Measurements from ENCODE around the gene NAA20. TPM values are rescaled to one million over a fixed set of nuclear protein-coding genes. Genes with fewer than 3 reads are reported as not detected.

Gene NAA20
- total RNA-seq, 1 donor from 2014 or later = 38.9 TPM

- no peaks in the 10 kb centered on the region for H3K27me3 Mint-ChIP-seq (ENCODE audit: low read depth)
- peak overlapping the region; percentile 55 for H3K27ac Mint-ChIP-seq
- no peak for DNase-seq (ENCODE audit: low spot score in 2 of 2, unreplicated experiment in 2 of 2)
- H3K4me3 Mint-ChIP-seq = no peak overlapping the region
- H3K9me3 Mint-ChIP-seq = no peaks in the 10 kb centered on the region
- peaks cover 37% of the 10 kb centered on the region for H3K4me1 Mint-ChIP-seq
- H3K36me3 Mint-ChIP-seq = peaks cover 39% of the 10 kb centered on the region
- no peak for TF ChIP-seq CTCF (IDR thresholded peaks at IDR 0.05; ENCODE audit: unreplicated experiment)
Observed at GRCh38 chr20:19969507-19970255, 47.5 kb upstream of the NAA20 start.

GRCh38 chr20:19970256-19970765 lies 46.9 kb upstream of the NAA20 start:
- Mint-ChIP-seq H3K27ac (peak overlapping the region; percentile 55), H3K36me3 (peaks cover 34% of the 10 kb centered on the region), H3K4me1 (peaks cover 39% of the 10 kb centered on the region), H3K27me3 (ENCODE audit: low read depth) (no peaks in the 10 kb centered on the region), H3K4me3 (no peak overlapping the region), H3K9me3 (no peaks in the 10 kb centered on the region)
- no peak for TF ChIP-seq CTCF (IDR thresholded peaks at IDR 0.05; ENCODE audit: unreplicated experiment)
- no peak for DNase-seq (ENCODE audit: low spot score in 2 of 2, unreplicated experiment in 2 of 2)

- Mint-ChIP-seq H3K27me3 (ENCODE audit: low read depth) (no peaks in the 10 kb centered on the region), H3K27ac (no peak overlapping the region), H3K4me3 (no peak overlapping the region), H3K9me3 (no peaks in the 10 kb centered on the region), H3K36me3 (peaks cover 30% of the 10 kb centered on the region), H3K4me1 (peaks cover 47% of the 10 kb centered on the region)
- no peak for TF ChIP-seq CTCF (IDR thresholded peaks at IDR 0.05; ENCODE audit: unreplicated experiment)
- no peak for DNase-seq (ENCODE audit: low spot score in 2 of 2, unreplicated experiment in 2 of 2)
Observed at GRCh38 chr20:19971116-19971515, 46.0 kb upstream of the NAA20 start.

- Mint-ChIP-seq H3K4me1 (peaks cover 54% of the 10 kb centered on the region), H3K9me3 (no peaks in the 10 kb centered on the region), H3K4me3 (peak overlapping the region; percentile 60), H3K27ac (peak overlapping the region; percentile 98), H3K36me3 (peaks cover 37% of the 10 kb centered on the region), H3K27me3 (ENCODE audit: low read depth) (no peaks in the 10 kb centered on the region)
- no peak for DNase-seq (ENCODE audit: low spot score in 2 of 2, unreplicated experiment in 2 of 2)
- TF ChIP-seq CTCF (IDR thresholded peaks at IDR 0.05; ENCODE audit: unreplicated experiment) = no peak
Observed at GRCh38 chr20:19973961-19974629, 43.1 kb upstream of the NAA20 start.

- no peak for TF ChIP-seq CTCF (IDR thresholded peaks at IDR 0.05; ENCODE audit: unreplicated experiment)
- DNase-seq (ENCODE audit: low spot score in 2 of 2, unreplicated experiment in 2 of 2) = peak; percentile 48 to 76
- H3K27me3 Mint-ChIP-seq (ENCODE audit: low read depth) = no peaks in the 10 kb centered on the region
- peaks cover 50% of the 10 kb centered on the region for H3K4me1 Mint-ChIP-seq
- H3K9me3 Mint-ChIP-seq = no peaks in the 10 kb centered on the region
- H3K36me3 Mint-ChIP-seq = peaks cover 34% of the 10 kb centered on the region
- H3K27ac Mint-ChIP-seq = peak overlapping the region; percentile 98
- H3K4me3 Mint-ChIP-seq = peak overlapping the region; percentile 67
Observed at GRCh38 chr20:19974630-19975435, 42.3 kb upstream of the NAA20 start.
